K562 (cell line): ENCODE data around the gene PAK1IP1. TPM values are rescaled to one million over a fixed set of nuclear protein-coding genes. Genes with fewer than 3 reads are reported as not detected.
"Not testable (repeated sequence)": the region's sequence is repeated elsewhere in the genome, so short reads cannot be mapped to it uniquely, and the experiment has no call there.

Source experiments
- ATAC-seq: fragments of 200-7000 bp; cut with Tn5 transposase; 3 replicates; pipeline ENCODE4 v1.9.1; 2020; ENCODE audit warnings: moderate library complexity
- BruUV-seq: library from RNA; stranded (reverse); fragments of 400-500 nt; replicated peaks from 2 replicates; lab custom pipeline; 2021; lab: Mats Ljungman, UMichigan
- CTCF ChIA-PET: fragments of 300-600 bp; formaldehyde crosslinking; extraction: SDS; loops from one replicate; lab custom pipeline; 2021; ENCODE audit warnings: low intra/inter-chr PET ratio; lab: Yijun Ruan, JAX
- POLR2A ChIA-PET: fragments of 300-600, 350-650 bp; sonication (Branson Sonifier 250); formaldehyde crosslinking; extraction: SDS; loops from one replicate; lab custom pipeline; 2021; ENCODE audit warnings: antibody characterized with exemption, inconsistent platforms; lab: Yijun Ruan, JAX
- DNase-seq, 4 experiments: peaks; one replicate each; pipeline versions ENCODE4 v3.0.0 to v3.0.0-alpha.2; 2011 to 2018; ENCODE audit warnings: low spot score in 3 of 4, mixed read lengths in 3 of 4; ENCODE audit errors: extremely low read depth in 1 of 4
- FAIRE-seq: peaks from 2 replicates; lab custom pipeline; 2011; peaks lifted over from hg19 to GRCh38; lab: Jason Lieb, UNC
- H2AFZ ChIP-seq: 2 replicates; pipeline ENCODE4 v1.6.0; 2011; ENCODE audit warnings: low read depth, low read length, control low read depth, inconsistent platforms
- H3K27ac ChIP-seq: fragments of 200-600 bp; 3 replicates; pipeline ENCODE4 v1.8.0; 2011; ENCODE audit warnings: low read depth, mild to moderate bottlenecking, control low read depth, inconsistent platforms, low read length, moderate library complexity, mixed read lengths; ENCODE audit errors: extremely low read depth
- H3K27me3 ChIP-seq, 2 experiments: fragments of 300-600 bp in 1 of 2; 2 replicates in 1 of 2; 3 replicates in 1 of 2; pipeline versions ENCODE4 v1.6.0 to v1.8.0; 2011; ENCODE audit warnings: inconsistent platforms in 2 of 2, low read length in 2 of 2, mild to moderate bottlenecking in 1 of 2, mixed read lengths in 1 of 2, moderate library complexity in 1 of 2; ENCODE audit not compliant: control insufficient read depth in 2 of 2, insufficient read depth in 2 of 2
- H3K36me3 ChIP-seq: fragments of 300-600 bp; 3 replicates; pipeline ENCODE4 v1.8.0; 2011; ENCODE audit warnings: mild to moderate bottlenecking, low read length, inconsistent platforms; ENCODE audit not compliant: control insufficient read depth, insufficient read depth
- H3K4me1 ChIP-seq, 2 experiments: fragments of 200-600 bp in 1 of 2; replicated peaks in 1 of 2; 2 replicates in 1 of 2; 3 replicates in 1 of 2; pipeline versions ENCODE4 v1.5.1 to v1.8.0; 2011; ENCODE audit warnings: inconsistent platforms in 2 of 2, low read length in 2 of 2, mild to moderate bottlenecking in 1 of 2, mixed read lengths in 1 of 2, moderate library complexity in 1 of 2; ENCODE audit not compliant: control insufficient read depth in 2 of 2, insufficient read depth in 2 of 2
- H3K4me2 ChIP-seq: 2 replicates; pipeline ENCODE4 v1.6.1; 2011; ENCODE audit warnings: low read length, control low read depth, inconsistent platforms, mixed read lengths; ENCODE audit not compliant: insufficient read depth
- H3K4me3 ChIP-seq: fragments of 200-600 bp; sonication (generic), shearing (Covaris generic); 2 replicates; pipeline ENCODE4 v1.5.1; 2016; ENCODE audit warnings: control low read depth, inconsistent platforms
- H3K79me2 ChIP-seq: fragments of 200-600 bp; 3 replicates; pipeline ENCODE4 v1.8.0; 2011; ENCODE audit warnings: low read length, inconsistent platforms; ENCODE audit not compliant: control insufficient read depth, insufficient read depth
- H3K9ac ChIP-seq, 2 experiments: 2 replicates each; pipeline versions ENCODE4 v1.6.0 to v1.6.1; 2011; ENCODE audit warnings: low read depth in 2 of 2, low read length in 2 of 2, control low read depth in 1 of 2, inconsistent platforms in 1 of 2, mild to moderate bottlenecking in 1 of 2, mixed read lengths in 1 of 2; ENCODE audit not compliant: insufficient read depth in 1 of 2
- H3K9me1 ChIP-seq: one replicate; pipeline ENCODE4 v1.6.0; 2011; ENCODE audit warnings: inconsistent platforms, mild to moderate bottlenecking, low read length, moderate library complexity; ENCODE audit not compliant: control insufficient read depth, insufficient read depth
- H3K9me3 ChIP-seq: replicated peaks from 2 replicates; pipeline ENCODE4 v1.5.1; 2011; ENCODE audit warnings: low read depth, low read length, inconsistent platforms; ENCODE audit not compliant: control insufficient read depth, insufficient read depth
- H4K20me1 ChIP-seq: replicated peaks from 2 replicates; pipeline ENCODE4 v1.6.1; 2011; ENCODE audit warnings: low read length, inconsistent platforms, mixed read lengths; ENCODE audit not compliant: control insufficient read depth, insufficient read depth
- ARID1B ChIP-seq: fragments of 450-650 bp; IDR thresholded peaks from 2 replicates; pipeline ENCODE4 v1.6.1; 2016; ENCODE audit warnings: antibody characterized with exemption, mild to moderate bottlenecking, inconsistent platforms
- FOXA3 ChIP-seq, 2 experiments: fragments of 450-650 bp in 1 of 2; sonication (generic) in 1 of 2; formaldehyde crosslinking; IDR thresholded peaks in 1 of 2; conservative IDR thresholded peaks in 1 of 2; 2 replicates each; pipeline versions ENCODE4 v1.4.0 to v1.8.0; 2020 to 2022; ENCODE audit warnings: mild to moderate bottlenecking in 2 of 2, missing genetic modification reagents in 1 of 2
- SMARCA4 ChIP-seq: fragments of 450-650 bp; IDR thresholded peaks from 2 replicates; pipeline ENCODE4 v1.6.1; 2016
- SMARCE1 ChIP-seq: fragments of 450-650 bp; IDR thresholded peaks from 2 replicates; pipeline ENCODE4 v1.7.1; 2016; ENCODE audit warnings: mild to moderate bottlenecking
- SOX6 ChIP-seq: fragments of 450-650 bp; IDR thresholded peaks from 2 replicates; pipeline ENCODE4 v1.6.1; 2014; ENCODE audit warnings: mild to moderate bottlenecking
- SPI1 ChIP-seq: IDR thresholded peaks from 2 replicates; pipeline ENCODE4 v1.6.1; 2011; ENCODE audit warnings: low read depth, low read length, control low read depth, borderline replicate concordance
- TAL1 ChIP-seq: fragments of 450-650 bp; IDR thresholded peaks from 2 replicates; pipeline ENCODE4 v1.6.1; 2016; ENCODE audit warnings: mild to moderate bottlenecking
- WGBS: fragments of 100-300 bp; shearing (Covaris generic); methylation state at CpG from one replicate; pipeline ENCODE4 v1.1.6; 2016; ENCODE audit warnings: low coverage, mixed read lengths; ENCODE audit not compliant: insufficient coverage; ENCODE audit errors: missing lambda C conversion rate; 5-methylcytosine and 5-hydroxymethylcytosine counted together
- in situ Hi-C: fragments of 300-500 bp; cut with MboI; formaldehyde crosslinking; loops from 4 replicates; pipeline ENCODE4 v1.15.0; 2018; ENCODE audit warnings: inconsistent platforms, mixed read lengths
- intact Hi-C: fragments of 100-400 bp; cut with micrococcal nuclease; formaldehyde crosslinking; loops from 2 replicates; pipeline ENCODE4 v1.14.2; 2022
- polyA plus RNA-seq, 8 experiments: library from polyadenylated mRNA; depleted of rRNA in 4 of 8; stranded (reverse) in 5 of 8; unstranded in 3 of 8; fragments of >200 nt; fragmentation: Nextera tagmentation in 2 of 8; fragmentation: Illumina TruSeq in 1 of 8; extraction: Ambion mirVana in 2 of 8; extraction: Trizol in 1 of 8; gene quantifications; 2 replicates each; pipeline versions ENCODE4 v1.2.1 to v1.2.3, GENCODE V29; 2011 to 2014; ENCODE audit warnings: inconsistent platforms in 1 of 8, missing spikeins in 1 of 8
- total RNA-seq, 7 experiments: library from RNA; depleted of rRNA in 6 of 7; stranded (reverse); fragments of >200 nt in 6 of 7; fragmentation: Illumina TruSeq in 2 of 7; extraction: Trizol in 2 of 7; gene quantifications; 2 replicates each; pipeline versions ENCODE4 v1.2.1 to v1.2.3, GENCODE V29; 2011 to 2021; ENCODE audit warnings: low replicate concordance in 1 of 7

PAK1IP1 gene
- total and polyA plus RNA-seq, 9 of the 15 experiments (the other 6 are each of a cell fraction or from before 2014, with no cell fraction given), result 50.0 to 200 (median 87.0) TPM

DNA sequence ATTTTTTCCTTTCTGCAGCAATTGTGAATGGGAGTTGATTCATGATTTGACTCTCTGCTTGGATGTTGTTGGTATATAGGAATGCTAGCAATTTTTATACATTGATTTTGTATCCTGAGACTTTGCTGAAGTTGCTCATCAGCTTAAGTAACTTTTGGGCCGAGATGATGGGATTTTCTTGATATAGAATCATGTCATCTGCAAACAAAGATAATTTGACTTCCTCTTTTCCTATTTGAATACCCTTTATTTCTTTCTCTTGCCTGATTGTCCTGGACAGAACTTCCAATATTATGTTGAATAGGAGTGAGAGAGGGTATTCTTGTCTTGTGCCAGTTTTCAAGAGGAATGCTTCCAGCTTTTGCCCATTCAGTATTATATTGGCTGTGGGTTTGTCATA is 29.2 kb upstream of the PAK1IP1 start:
- H2AFZ ChIP-seq, intact Hi-C loops, in situ Hi-C loops, H3K79me2 ChIP-seq, H3K27ac ChIP-seq, H3K9me3 ChIP-seq, H3K9ac ChIP-seq, H3K27me3 ChIP-seq, FAIRE-seq, CTCF ChIA-PET, H3K36me3 ChIP-seq, ATAC-seq, DNase-seq: not testable (repeated sequence)
- POLR2A ChIA-PET, result interaction anchor here (0.8 kb wide), 1 partner anchor 17 kb away, joined by 3 read pairs; no protein-coding TSS in a partner anchor
- TF ChIP-seq SPI1 (peak; percentile 66), FOXA3 (CRISPR knock-in tag; conservative IDR thresholded peaks at IDR 0.05 in 1 of 2, IDR thresholded peaks at IDR 0.05 in 1 of 2) (0 out of 4 replicates have a peak, but pooled peaks of 1 of the 2 experiments have one; percentile 19), SMARCE1 (peak; percentile 82; the same call in 1 of the 2 replicates), TAL1 (peak; percentile 37; the same call in 1 of the 2 replicates), ARID1B (peak; percentile 63), SOX6 (peak; percentile 27; the same call in 1 of the 2 replicates), SMARCA4 (peak; percentile 30; the same call in 1 of the 2 replicates)
- TF ChIP-seq, all 486 proteins: peak for 7; not testable (repeated sequence) for 479
- H3K9me1 ChIP-seq, H4K20me1 ChIP-seq, H3K4me2 ChIP-seq, H3K4me1 ChIP-seq, BruUV-seq, H3K4me3 ChIP-seq: not testable (repeated sequence)
- WGBS, result 0% methylated on average over 1 of the region's 1 CpG
